HS-27A (cell line): Measurements from ENCODE around the gene WDR76.

Source experiments
- DNase-seq: peaks from one replicate; pipeline ENCODE4 v3.0.0-alpha.2; 2012; ENCODE audit warnings: low read depth, missing footprints

WDR76 gene

GRCh38 chr15:43913026-43913780 lies 86.4 kb downstream of the WDR76 start:
- DNase-seq: peak; percentile 93

- DNase-seq: no peak
Observed at GRCh38 chr15:43913941-43914340, 87.1 kb downstream of the WDR76 start.

GRCh38 chr15:43915631-43916325 lies 89.0 kb downstream of the WDR76 start:
- DNase-seq: no peak

GRCh38 chr15:43916326-43916660 lies 89.5 kb downstream of the WDR76 start:
- DNase-seq: no peak
